ENCODE measurements around the gene PATZ1.
A peak's percentile ranks its signal among the peaks of the same experiment; 100 is the strongest.

- TF ChIP-seq ESRRA (IDR thresholded peaks at IDR 0.05; ENCODE audit: borderline replicate concordance, low read depth) (no peak), ZNF511 (CRISPR knock-in tag; IDR thresholded peaks at IDR 0.05) (no peak), ZNF740 (CRISPR knock-in tag; IDR thresholded peaks at IDR 0.05) (no peak), ZNF740 (tag; IDR thresholded peaks at IDR 0.05) (no peak), FOXO4 (CRISPR knock-in tag; IDR thresholded peaks at IDR 0.05) (no peak), REST (IDR thresholded peaks at IDR 0.05; ENCODE audit: borderline replicate concordance) (no peak; the same call in 1 of the 2 replicates), REST (CRISPR knock-in tag; IDR thresholded peaks at IDR 0.05; ENCODE audit: low read depth) (no peak), ZBTB34 (CRISPR knock-in tag; IDR thresholded peaks at IDR 0.05) (no peak), TAF1 (IDR thresholded peaks at IDR 0.05; ENCODE audit: control insufficient read depth, extremely low read depth, insufficient read depth, low read length, severe bottlenecking) (peak; percentile 25), ZBTB1 (CRISPR knock-in tag; IDR thresholded peaks at IDR 0.05; ENCODE audit: borderline replicate concordance, low read depth) (no peak), NRF1 (conservative IDR thresholded peaks at IDR 0.05 in 1 of 2, IDR thresholded peaks at IDR 0.05 in 1 of 2) (no peak), GTF2F1 (IDR thresholded peaks at IDR 0.05; ENCODE audit: low read depth, low read length) (no peak), CTCF (IDR thresholded peaks at IDR 0.05 in 2 of 3, conservative IDR thresholded peaks at IDR 0.05 in 1 of 3; ENCODE audit: insufficient read depth in 2 of 3, low read depth in 1 of 3, low read length in 3 of 3) (peak; percentile 39 to 57 (median 53); a peak in 5 of 6 replicates), ZKSCAN8 (CRISPR knock-in tag; IDR thresholded peaks at IDR 0.05) (no peak)
Observed at GRCh38 chr22:31292236-31292989, 53.7 kb downstream of the PATZ1 start, which contains the start of gene PIK3IP1.

All from K562 (cell line).